Activated B cell treated with CpG ODN at 0.5 μM for 24 hours (primary cell): ENCODE data around the gene GPAT2. TPM values are rescaled to one million over a fixed set of nuclear protein-coding genes. Genes with fewer than 3 reads are reported as not detected.
"Not testable (repeated sequence)": the region's sequence is repeated elsewhere in the genome, so short reads cannot be mapped to it uniquely, and the experiment has no call there.

ENCODE experiments used
- ATAC-seq: fragments of 200-7000 bp; cut with Tn5 transposase; one replicate; pipeline ENCODE4 v1.10.0; 2021; ENCODE audit warnings: low read depth, mild to moderate bottlenecking, moderate library complexity
- CTCF ChIA-PET: fragments of 350-600 bp; sonication (Branson Sonifier 250); formaldehyde crosslinking; loops from one replicate; lab custom pipeline; 2021; ENCODE audit warnings: antibody characterized with exemption; lab: Charles Lee
- POLR2A ChIA-PET: fragments of 350-600 bp; sonication (Branson Sonifier 250); formaldehyde crosslinking; loops from one replicate; lab custom pipeline; 2021; ENCODE audit warnings: antibody characterized with exemption; lab: Charles Lee
- DNase-seq: peaks from one replicate; pipeline ENCODE4 v3.0.0; 2022
- H3K27ac Mint-ChIP-seq: one replicate; pipeline ENCODE4 v1.8.0; 2020; ENCODE audit warnings: mixed read lengths
- H3K27me3 Mint-ChIP-seq: one replicate; pipeline ENCODE4 v1.8.0; 2021; ENCODE audit warnings: mixed read lengths
- H3K36me3 Mint-ChIP-seq: one replicate; pipeline ENCODE4 v1.8.0; 2021; ENCODE audit warnings: low read depth, mixed read lengths
- H3K4me1 Mint-ChIP-seq: one replicate; pipeline ENCODE4 v1.8.0; 2021; ENCODE audit warnings: mixed read lengths
- H3K4me3 Mint-ChIP-seq: one replicate; pipeline ENCODE4 v1.8.0; 2020; ENCODE audit warnings: mild to moderate bottlenecking, mixed read lengths
- H3K9me3 Mint-ChIP-seq: one replicate; pipeline ENCODE4 v1.8.0; 2020; ENCODE audit warnings: mixed read lengths
- CTCF ChIP-seq: fragments of 200-600 bp; IDR thresholded peaks from one replicate; pipeline ENCODE4 v1.8.0; 2022; ENCODE audit warnings: antibody characterized with exemption, mild to moderate bottlenecking
- intact Hi-C: fragments of 100-400 bp; cut with micrococcal nuclease; formaldehyde crosslinking; loops from one replicate; pipeline ENCODE4 v1.15.1; 2024
- total RNA-seq: library from RNA; stranded (reverse); gene quantifications from 2 replicates; pipeline ENCODE4 v1.2.3, GENCODE V29; 2022

Gene GPAT2
- total RNA-seq, 1 donor from 2014 or later: 4.9 TPM

- H3K4me3 Mint-ChIP-seq, H3K36me3 Mint-ChIP-seq, POLR2A ChIA-PET, ATAC-seq, H3K27ac Mint-ChIP-seq, H3K27me3 Mint-ChIP-seq, CTCF ChIA-PET, H3K9me3 Mint-ChIP-seq, H3K4me1 Mint-ChIP-seq, DNase-seq, intact Hi-C loops: not testable (repeated sequence)
Measured at GRCh38 chr2:96070351-96070750, 35.6 kb upstream of the GPAT2 start.

GRCh38 chr2:96069878-96070277, 35.2 kb upstream of the GPAT2 start:
- H3K27ac Mint-ChIP-seq, H3K27me3 Mint-ChIP-seq, POLR2A ChIA-PET, H3K9me3 Mint-ChIP-seq, H3K4me1 Mint-ChIP-seq, CTCF ChIA-PET, H3K36me3 Mint-ChIP-seq, DNase-seq, ATAC-seq, H3K4me3 Mint-ChIP-seq, intact Hi-C loops: not testable (repeated sequence)

GRCh38 chr2:96067902-96068581, 33.3 kb upstream of the GPAT2 start:
- DNase-seq, H3K27ac Mint-ChIP-seq, H3K36me3 Mint-ChIP-seq, CTCF ChIA-PET, H3K27me3 Mint-ChIP-seq, H3K4me3 Mint-ChIP-seq, H3K4me1 Mint-ChIP-seq, H3K9me3 Mint-ChIP-seq, POLR2A ChIA-PET, ATAC-seq, intact Hi-C loops: not testable (repeated sequence)

GRCh38 chr2:96067098-96067660, 32.5 kb upstream of the GPAT2 start:
- H3K4me3 Mint-ChIP-seq, H3K27ac Mint-ChIP-seq, H3K4me1 Mint-ChIP-seq, H3K27me3 Mint-ChIP-seq, H3K36me3 Mint-ChIP-seq, DNase-seq, POLR2A ChIA-PET, ATAC-seq, CTCF ChIA-PET, H3K9me3 Mint-ChIP-seq, intact Hi-C loops: not testable (repeated sequence)

- DNase-seq, POLR2A ChIA-PET, H3K27me3 Mint-ChIP-seq, CTCF ChIA-PET, H3K36me3 Mint-ChIP-seq, ATAC-seq, H3K4me3 Mint-ChIP-seq, H3K9me3 Mint-ChIP-seq, H3K27ac Mint-ChIP-seq, H3K4me1 Mint-ChIP-seq, intact Hi-C loops: not testable (repeated sequence)
Measured at GRCh38 chr2:96066511-96066910, 31.8 kb upstream of the GPAT2 start.

- ATAC-seq, H3K27ac Mint-ChIP-seq, CTCF ChIA-PET, H3K36me3 Mint-ChIP-seq, H3K27me3 Mint-ChIP-seq, DNase-seq, H3K4me1 Mint-ChIP-seq, POLR2A ChIA-PET, H3K4me3 Mint-ChIP-seq, intact Hi-C loops, H3K9me3 Mint-ChIP-seq: not testable (repeated sequence)
Measured at GRCh38 chr2:96065954-96066353, 31.2 kb upstream of the GPAT2 start.

GRCh38 chr2:96065381-96065930, 30.7 kb upstream of the GPAT2 start:
- Mint-ChIP-seq H3K36me3 (no peaks in the 10 kb centered on the region), H3K27ac (no peak overlapping the region), H3K27me3 (no peaks in the 10 kb centered on the region), H3K9me3 (no peaks in the 10 kb centered on the region), H3K4me3 (no peak overlapping the region), H3K4me1 (no peaks in the 10 kb centered on the region)
- TF ChIP-seq CTCF: no peak
- intact Hi-C loops: no loop called here
- POLR2A ChIA-PET: no interaction called here
- DNase-seq (no peak), ATAC-seq (no peak)
- CTCF ChIA-PET: no interaction called here

GRCh38 chr2:96064760-96065159, 30.0 kb upstream of the GPAT2 start:
- H3K36me3 Mint-ChIP-seq, POLR2A ChIA-PET, H3K4me3 Mint-ChIP-seq, CTCF ChIA-PET, H3K27ac Mint-ChIP-seq, intact Hi-C loops, H3K27me3 Mint-ChIP-seq, ATAC-seq, DNase-seq, H3K9me3 Mint-ChIP-seq, H3K4me1 Mint-ChIP-seq: not testable (repeated sequence)

- POLR2A ChIA-PET, H3K4me1 Mint-ChIP-seq, H3K27ac Mint-ChIP-seq, CTCF ChIA-PET, ATAC-seq, H3K36me3 Mint-ChIP-seq, H3K4me3 Mint-ChIP-seq, H3K9me3 Mint-ChIP-seq, H3K27me3 Mint-ChIP-seq, DNase-seq, intact Hi-C loops: not testable (repeated sequence)
Measured at GRCh38 chr2:96064047-96064675, 29.4 kb upstream of the GPAT2 start.

- intact Hi-C loops, H3K9me3 Mint-ChIP-seq, H3K36me3 Mint-ChIP-seq, CTCF ChIA-PET, DNase-seq, H3K27me3 Mint-ChIP-seq, H3K27ac Mint-ChIP-seq, H3K4me3 Mint-ChIP-seq, POLR2A ChIA-PET, H3K4me1 Mint-ChIP-seq: not testable (repeated sequence)
- ATAC-seq: peak; percentile 79
Measured at GRCh38 chr2:96063116-96063899, 28.6 kb upstream of the GPAT2 start.
